NAMALWA (cell line): ENCODE measurements around the gene PEX6.
A peak's percentile ranks its signal among the peaks of the same experiment; 100 is the strongest.
"Not testable (repeated sequence)": the region's sequence is repeated elsewhere in the genome, so short reads cannot be mapped to it uniquely, and the experiment has no call there.

Source experiments
- DNase-seq: peaks from one replicate; pipeline ENCODE4 v3.0.0-alpha.2; 2015; ENCODE audit warnings: low spot score

The PEX6 gene

DNA sequence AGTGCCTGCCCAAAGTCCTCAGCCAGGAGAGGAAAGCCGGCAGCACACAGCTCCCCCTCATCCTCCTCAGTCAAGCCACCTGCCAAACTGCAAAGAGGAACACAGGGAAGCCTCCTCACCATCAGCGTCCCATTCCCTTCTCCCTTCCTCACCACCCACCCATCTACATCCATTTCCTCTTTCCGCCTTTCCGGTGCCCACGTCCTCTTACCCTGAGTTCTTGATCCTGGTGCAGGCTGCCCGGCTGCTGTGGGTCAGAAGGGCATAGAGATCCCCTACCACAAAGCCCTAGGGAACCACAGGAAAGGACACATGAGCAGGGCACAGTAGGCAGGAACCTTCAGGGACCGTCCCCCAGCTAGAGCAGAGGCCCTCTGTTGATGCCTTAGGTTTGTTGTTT lies 12.4 kb downstream of the PEX6 start:
- no peak for DNase-seq

GRCh38 chr6:42963855-42964605 lies 15.0 kb downstream of the PEX6 start:
- DNase-seq, result peak; percentile 75

- no peak for DNase-seq
Measured at GRCh38 chr6:42963179-42963854, 15.7 kb downstream of the PEX6 start.

DNA sequence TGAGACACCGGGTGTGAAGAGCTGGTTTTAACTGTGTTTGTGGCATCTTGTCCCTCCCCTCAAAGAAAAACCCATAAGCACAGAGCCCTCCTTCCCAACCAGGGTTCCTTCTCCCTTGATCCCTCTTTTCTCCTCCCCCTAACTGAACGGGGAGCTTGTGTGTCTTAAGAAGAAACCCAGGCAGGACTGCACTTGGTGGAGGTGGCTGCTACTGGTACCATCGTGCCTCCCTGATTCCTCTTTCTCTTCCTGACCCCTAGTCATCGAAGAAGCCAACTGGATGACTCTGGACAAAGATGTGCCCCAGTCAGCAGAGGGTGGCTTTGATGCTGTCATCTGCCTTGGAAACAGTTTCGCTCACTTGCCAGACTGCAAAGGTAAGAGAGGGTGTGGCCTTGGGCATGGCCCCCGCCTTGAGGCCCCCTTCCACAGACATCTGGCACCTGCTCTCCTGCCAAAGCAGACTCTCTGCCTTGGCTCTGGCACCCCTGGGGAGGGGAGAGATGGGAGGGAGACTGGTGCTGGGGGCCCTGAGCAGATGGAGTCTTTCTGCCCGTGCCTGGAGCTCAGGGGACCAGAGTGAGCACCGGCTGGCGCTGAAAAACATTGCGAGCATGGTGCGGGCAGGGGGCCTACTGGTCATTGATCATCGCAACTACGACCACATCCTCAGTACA lies 16.3 kb downstream of the PEX6 start:
- no peak for DNase-seq

DNA sequence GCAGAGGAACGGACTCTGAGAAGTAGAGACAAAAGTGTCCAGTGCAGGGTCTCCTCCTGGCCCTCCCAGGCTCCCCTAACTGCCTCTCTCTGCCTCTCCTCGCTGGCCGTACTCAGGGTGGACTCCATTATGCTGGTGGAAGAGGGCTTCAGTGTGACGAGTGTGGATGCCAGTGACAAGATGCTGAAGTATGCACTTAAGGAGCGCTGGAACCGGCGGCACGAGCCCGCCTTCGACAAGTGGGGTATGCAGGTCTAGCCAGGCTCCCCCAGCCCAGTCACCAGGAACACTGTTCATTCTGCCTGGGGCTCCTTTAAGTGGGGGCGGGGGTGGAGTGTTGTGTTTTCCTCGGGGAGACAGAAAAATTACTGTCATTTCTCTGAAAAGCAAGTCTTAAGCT lies 16.9 kb downstream of the PEX6 start:
- no peak for DNase-seq

- no peak for DNase-seq
Measured at GRCh38 chr6:42961020-42961470, 17.9 kb downstream of the PEX6 start.

DNA sequence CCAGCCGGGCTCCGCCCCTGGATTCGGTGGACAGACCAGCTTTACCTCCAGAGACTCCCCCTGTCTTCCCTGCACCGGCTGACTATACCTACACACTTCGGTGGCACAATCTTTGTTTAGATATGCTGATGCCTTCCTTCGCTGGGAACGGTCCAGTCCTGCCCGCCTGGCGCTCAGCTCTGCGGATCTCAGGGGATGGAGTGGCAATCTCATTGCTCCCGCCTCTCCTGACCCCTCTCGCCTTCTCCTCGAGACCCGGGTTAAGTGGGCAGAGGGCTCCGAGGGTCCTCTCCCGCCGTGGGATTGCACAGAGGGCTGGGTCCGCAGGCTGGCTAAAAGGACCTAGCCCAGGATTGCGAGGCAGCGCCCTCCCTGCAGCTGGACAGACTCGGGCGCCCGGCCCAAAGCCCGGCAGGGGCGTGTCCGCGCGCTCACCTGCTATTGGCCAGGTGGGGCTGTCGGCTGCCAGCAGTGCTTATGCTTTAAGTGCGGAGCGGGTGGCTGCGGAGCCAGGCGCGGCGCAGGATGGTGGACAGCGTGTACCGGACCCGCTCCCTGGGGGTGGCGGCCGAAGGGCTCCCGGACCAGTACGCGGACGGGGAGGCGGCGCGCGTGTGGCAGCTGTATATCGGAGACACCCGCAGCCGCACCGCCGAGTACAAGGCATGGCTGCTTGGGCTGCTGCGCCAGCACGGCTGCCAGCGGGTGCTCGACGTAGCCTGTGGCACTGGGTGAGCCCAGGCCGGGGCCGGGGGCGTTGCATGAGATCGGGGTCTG lies 18.6 kb downstream of the PEX6 start, which contains the start of gene GNMT:
GNMT (plus strand) TSS at position 512 of the 777 bp plus-strand sequence; CDS start at position 526, 14 bp downstream.
- no peak for DNase-seq

GRCh38 chr6:42959917-42960242 lies 19.1 kb downstream of the PEX6 start:
- DNase-seq, result no peak

- no peak for DNase-seq
Measured at GRCh38 chr6:42958125-42958524, 20.9 kb downstream of the PEX6 start.

DNA sequence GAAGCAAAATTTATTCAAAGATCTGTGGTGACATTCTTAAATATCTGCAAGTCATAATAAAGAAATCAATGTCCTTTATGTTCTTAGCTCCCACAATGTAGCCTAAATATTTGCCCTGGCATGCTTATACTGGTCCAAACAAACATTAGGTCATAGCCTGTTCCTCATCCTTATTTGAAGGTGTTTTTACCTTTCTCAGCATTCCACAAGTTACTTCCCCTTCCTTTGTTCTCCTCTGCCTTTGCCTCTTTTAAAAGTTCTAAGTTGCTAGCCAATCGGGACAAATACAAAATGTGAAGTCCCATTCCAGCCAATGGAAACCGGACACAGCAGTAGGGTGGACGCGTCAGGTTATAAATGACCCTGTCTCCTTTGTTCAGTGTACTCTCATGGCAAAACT lies 24.6 kb downstream of the PEX6 start:
- DNase-seq, result not testable (repeated sequence)

GRCh38 chr6:42952389-42952788 lies 26.6 kb downstream of the PEX6 start:
- no peak for DNase-seq

DNA sequence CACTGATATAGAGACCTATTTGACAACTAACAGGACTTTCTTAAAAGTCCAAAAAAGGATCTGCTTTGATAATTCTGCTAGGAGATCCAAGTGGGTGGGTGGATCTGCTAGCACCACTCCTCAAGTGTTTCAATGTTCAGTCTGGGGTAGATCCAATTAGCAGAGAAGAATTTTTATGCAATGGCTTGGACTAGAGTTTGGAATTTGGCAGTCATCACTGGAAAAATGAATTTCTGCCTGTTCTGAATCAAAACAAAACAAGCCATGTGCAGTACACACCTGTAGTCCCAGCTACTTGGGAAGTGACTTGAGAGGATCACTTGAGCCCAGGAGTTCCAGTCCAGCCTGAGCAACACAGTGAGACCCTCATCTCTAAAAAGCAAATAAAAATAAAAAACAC lies 31.0 kb downstream of the PEX6 start:
- DNase-seq, result no peak

GRCh38 chr6:42942444-42942843 lies 36.5 kb downstream of the PEX6 start:
- DNase-seq, result no peak

GRCh38 chr6:42941356-42941755 lies 37.6 kb downstream of the PEX6 start:
- not testable (repeated sequence) for DNase-seq

GRCh38 chr6:42940493-42941045 lies 38.4 kb downstream of the PEX6 start:
- no peak for DNase-seq

DNA sequence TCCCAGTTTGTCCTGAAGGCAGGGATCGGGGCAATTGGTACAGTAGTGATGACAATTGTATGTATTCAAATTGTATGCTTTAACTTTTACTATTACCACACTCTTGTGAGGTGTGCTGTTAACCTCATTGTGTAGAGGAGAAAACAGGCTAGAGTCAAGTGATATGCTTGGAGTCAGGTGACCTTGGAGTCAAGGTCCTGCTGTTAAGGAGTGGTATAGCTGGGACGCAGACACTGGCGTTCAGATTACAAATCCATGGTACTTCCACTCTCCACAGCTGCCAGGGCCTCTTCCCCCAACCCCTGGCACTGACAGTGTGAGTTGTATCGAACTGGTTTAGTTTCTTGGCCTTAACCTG lies 39.2 kb downstream of the PEX6 start:
- no peak for DNase-seq

DNA sequence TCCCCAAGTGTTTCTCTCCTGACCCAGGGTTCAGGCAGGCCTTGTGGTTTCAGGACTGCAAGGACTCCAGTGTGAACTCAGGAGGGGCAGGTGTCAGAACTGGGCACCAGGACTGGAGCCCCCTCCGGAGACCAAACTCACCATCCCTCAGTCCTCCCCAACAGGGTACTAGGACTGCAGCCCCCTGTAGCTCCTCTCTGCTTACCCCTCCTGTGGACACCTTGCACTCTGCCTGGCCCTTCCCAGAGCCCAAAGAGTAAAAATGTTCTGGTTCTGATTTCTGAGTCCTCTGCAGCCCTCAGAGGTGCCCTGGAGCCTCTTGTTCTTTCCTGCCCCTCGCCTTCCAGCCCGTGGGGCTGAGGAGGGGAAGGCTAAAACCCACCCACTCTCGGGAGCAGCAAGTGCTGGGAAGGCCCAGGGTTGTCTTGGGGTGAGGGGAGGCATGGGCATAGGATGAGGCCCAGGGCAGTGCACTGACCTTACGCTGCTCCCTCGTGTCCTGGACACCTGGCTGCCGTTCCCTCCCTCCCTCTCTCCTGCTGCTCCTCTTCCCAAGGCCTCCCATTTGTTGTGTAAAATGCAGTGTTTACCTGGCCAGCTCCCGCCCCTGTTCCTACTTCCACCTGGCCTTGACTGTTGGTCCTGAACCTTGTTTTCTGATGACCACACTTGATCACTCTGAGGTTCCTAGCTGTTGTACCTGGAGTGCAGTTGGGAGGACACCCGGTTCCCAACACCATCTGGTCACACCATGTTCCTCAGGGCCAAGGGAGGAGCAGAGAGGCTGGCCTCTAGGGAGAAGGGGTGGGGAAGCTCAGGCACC lies 39.8 kb downstream of the PEX6 start:
- DNase-seq, result no peak

DNA sequence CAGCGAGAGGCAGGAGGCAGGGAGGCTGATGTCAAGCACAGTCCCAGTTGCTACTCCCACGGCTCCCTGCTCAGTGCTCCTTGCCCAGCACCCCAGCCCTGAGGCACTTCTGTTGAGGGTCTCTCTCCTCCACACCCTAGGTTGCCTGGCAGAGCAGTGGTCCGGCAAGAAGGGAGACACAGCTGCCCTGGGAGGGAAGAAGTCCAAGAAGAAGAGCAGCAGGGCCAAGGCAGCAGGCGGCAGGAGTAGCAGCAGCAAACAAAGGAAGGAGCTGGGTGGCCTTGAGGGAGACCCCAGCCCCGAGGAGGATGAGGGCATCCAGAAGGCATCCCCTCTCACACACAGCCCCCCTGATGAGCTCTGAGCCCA lies 40.6 kb downstream of the PEX6 start:
- no peak for DNase-seq

- DNase-seq, result no peak
Measured at GRCh38 chr6:42937548-42938427, 41.2 kb downstream of the PEX6 start.

DNA sequence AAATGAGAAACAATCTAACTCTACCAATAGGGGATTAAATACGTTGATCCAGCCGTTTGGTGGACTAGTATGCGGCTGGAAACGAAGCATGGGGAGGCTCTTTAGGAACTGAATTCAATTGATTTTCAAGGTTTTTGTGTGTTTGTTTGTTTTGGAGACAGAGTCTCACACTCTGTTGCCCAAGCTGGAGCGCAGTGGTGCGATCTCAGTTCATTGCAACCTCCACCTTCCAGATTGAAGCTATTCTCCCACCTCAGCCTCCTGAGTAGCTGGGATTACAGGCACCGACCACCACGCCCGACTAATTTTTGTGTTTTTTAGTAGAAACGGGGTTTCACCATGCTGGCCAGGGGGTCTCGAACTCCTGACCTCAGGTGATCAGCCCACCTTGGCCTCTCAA lies 42.6 kb downstream of the PEX6 start:
- no peak for DNase-seq
